Measurements from ENCODE around the gene LIPT2.

DNA sequence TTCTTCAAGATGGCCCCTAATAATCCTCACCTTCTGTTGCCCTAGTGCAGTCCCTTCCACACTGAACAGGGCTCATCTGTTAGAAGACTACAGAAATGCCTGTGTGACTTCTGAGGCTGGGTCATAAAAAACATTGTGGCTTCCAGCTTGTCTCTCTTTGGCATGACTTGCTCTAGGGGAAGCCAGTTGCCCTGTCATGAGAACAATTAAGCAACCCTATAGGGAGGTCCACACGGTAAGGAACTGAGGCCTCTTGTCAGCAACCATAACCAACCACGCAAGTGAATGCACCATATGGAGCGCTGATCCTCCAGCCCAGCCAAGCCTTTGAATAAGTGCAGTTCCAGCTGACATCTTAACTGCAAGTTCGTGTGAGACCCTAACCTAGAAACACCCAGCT is 2.6 kb downstream of the LIPT2 start:
- TF ChIP-seq EZH2 (optimal IDR thresholded peaks at IDR 0.05; ENCODE audit: low read depth, low read length): no peak
- TF ChIP-seq, protein P1, sequence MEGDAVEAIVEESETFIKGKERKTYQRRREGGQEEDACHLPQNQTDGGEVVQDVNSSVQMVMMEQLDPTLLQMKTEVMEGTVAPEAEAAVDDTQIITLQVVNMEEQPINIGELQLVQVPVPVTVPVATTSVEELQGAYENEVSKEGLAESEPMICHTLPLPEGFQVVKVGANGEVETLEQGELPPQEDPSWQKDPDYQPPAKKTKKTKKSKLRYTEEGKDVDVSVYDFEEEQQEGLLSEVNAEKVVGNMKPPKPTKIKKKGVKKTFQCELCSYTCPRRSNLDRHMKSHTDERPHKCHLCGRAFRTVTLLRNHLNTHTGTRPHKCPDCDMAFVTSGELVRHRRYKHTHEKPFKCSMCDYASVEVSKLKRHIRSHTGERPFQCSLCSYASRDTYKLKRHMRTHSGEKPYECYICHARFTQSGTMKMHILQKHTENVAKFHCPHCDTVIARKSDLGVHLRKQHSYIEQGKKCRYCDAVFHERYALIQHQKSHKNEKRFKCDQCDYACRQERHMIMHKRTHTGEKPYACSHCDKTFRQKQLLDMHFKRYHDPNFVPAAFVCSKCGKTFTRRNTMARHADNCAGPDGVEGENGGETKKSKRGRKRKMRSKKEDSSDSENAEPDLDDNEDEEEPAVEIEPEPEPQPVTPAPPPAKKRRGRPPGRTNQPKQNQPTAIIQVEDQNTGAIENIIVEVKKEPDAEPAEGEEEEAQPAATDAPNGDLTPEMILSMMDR (IDR thresholded peaks at IDR 0.05; ENCODE audit: low read length): no peak
